Osteoblast (primary cell): ENCODE results near the gene PLEKHG4B. TPM values are rescaled to one million over a fixed set of nuclear protein-coding genes. Genes with fewer than 3 reads are reported as not detected.

Experiments used
- DNase-seq: peaks from one replicate; pipeline ENCODE4 v3.0.0; 2011; ENCODE audit warnings: low spot score, mixed read lengths; ENCODE audit not compliant: insufficient read length; ENCODE audit errors: missing footprints
- H2AFZ ChIP-seq: 2 replicates; pipeline ENCODE4 v1.6.0; 2011; ENCODE audit warnings: mild to moderate bottlenecking, low read length
- H3K27ac ChIP-seq: 2 replicates; pipeline ENCODE4 v1.5.1; 2011; ENCODE audit warnings: mild to moderate bottlenecking, low read depth, low read length, moderate library complexity
- H3K27me3 ChIP-seq: 2 replicates; pipeline ENCODE4 v1.6.0; 2012; ENCODE audit warnings: mild to moderate bottlenecking, control low read depth, inconsistent platforms, low read length, moderate library complexity; ENCODE audit not compliant: insufficient read depth
- H3K36me3 ChIP-seq: 2 replicates; pipeline ENCODE4 v1.5.1; 2011; ENCODE audit warnings: mild to moderate bottlenecking, low read length, control low read depth, moderate library complexity; ENCODE audit not compliant: insufficient read depth
- H3K4me1 ChIP-seq: 2 replicates; pipeline ENCODE4 v1.5.1; 2011; ENCODE audit warnings: mild to moderate bottlenecking, low read length, control low read depth, moderate library complexity; ENCODE audit not compliant: insufficient read depth
- H3K4me2 ChIP-seq: 2 replicates; pipeline ENCODE4 v1.6.0; 2011; ENCODE audit warnings: mild to moderate bottlenecking, low read length; ENCODE audit not compliant: insufficient read depth
- H3K4me3 ChIP-seq: fragments of 200-600 bp; sonication (generic); 3 replicates; pipeline ENCODE4 v1.5.1; 2012; ENCODE audit warnings: mild to moderate bottlenecking, low read length, inconsistent platforms; ENCODE audit not compliant: insufficient read depth
- H3K79me2 ChIP-seq: 2 replicates; pipeline ENCODE4 v1.6.0; 2012; ENCODE audit warnings: mild to moderate bottlenecking, low read length, control low read depth, inconsistent platforms; ENCODE audit not compliant: insufficient read depth
- H3K9me3 ChIP-seq: 2 replicates; pipeline ENCODE4 v1.5.1; 2011; ENCODE audit warnings: low read depth, low read length, control low read depth
- H4K20me1 ChIP-seq: 2 replicates; pipeline ENCODE4 v1.6.0; 2012; ENCODE audit warnings: mild to moderate bottlenecking, low read length, control low read depth; ENCODE audit not compliant: insufficient read depth
- total RNA-seq: library from RNA; depleted of rRNA; stranded (reverse); fragments of >200 nt; gene quantifications from 2 replicates; pipeline ENCODE4 v1.2.3, GENCODE V29; 2012
- TF ChIP-seq, protein P1 (sequence below): IDR thresholded peaks from 2 replicates; pipeline ENCODE4 v1.5.1; 2011; ENCODE audit warnings: mild to moderate bottlenecking, low read depth, low read length, moderate library complexity; ENCODE audit errors: extremely low read depth

The PLEKHG4B gene
- total RNA-seq, 1 donor = 0.36 TPM

DNA sequence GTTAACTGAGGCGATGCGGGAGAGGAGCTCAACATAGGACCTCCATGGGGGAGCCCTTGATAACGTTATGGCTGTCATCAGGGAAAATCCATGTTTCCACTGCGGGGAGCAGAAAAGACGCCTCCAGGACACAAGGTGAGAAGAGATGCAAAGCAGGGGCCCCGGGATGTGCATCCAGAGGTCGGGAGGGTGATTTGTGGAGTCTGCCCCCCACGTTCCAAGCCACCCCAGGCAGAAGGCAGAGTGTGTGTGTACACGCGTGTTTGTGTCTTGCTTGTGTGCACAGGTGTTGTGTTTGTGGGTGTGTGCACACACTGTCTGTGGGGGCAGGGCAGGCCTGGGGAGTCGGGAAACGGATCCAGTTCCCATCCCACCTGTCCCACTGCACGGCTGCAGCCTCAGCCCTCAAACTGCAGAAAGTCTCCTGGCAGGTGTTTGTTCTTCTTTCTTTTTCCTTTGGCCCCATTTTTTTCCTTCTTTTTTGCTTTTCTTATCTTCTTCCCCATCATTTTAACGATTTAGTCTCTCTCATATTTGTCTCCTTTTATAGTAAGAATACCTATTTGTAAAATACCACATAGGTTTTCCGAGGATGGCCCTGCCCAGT, 17.4 kb upstream of the PLEKHG4B start:
- no peaks in the 10 kb centered on the region for H4K20me1 ChIP-seq
- H3K27ac ChIP-seq = no peak overlapping the region
- no peaks in the 10 kb centered on the region for H3K36me3 ChIP-seq
- no peaks in the 10 kb centered on the region for H3K79me2 ChIP-seq
- peak; percentile 54 for DNase-seq
- peaks cover 52% of the 10 kb centered on the region for H3K27me3 ChIP-seq
- H3K4me2 ChIP-seq = no peak overlapping the region
- H3K4me3 ChIP-seq = no peak overlapping the region
- no peak overlapping the region for H2AFZ ChIP-seq
- H3K4me1 ChIP-seq = no peaks in the 10 kb centered on the region
- TF ChIP-seq, protein P1, sequence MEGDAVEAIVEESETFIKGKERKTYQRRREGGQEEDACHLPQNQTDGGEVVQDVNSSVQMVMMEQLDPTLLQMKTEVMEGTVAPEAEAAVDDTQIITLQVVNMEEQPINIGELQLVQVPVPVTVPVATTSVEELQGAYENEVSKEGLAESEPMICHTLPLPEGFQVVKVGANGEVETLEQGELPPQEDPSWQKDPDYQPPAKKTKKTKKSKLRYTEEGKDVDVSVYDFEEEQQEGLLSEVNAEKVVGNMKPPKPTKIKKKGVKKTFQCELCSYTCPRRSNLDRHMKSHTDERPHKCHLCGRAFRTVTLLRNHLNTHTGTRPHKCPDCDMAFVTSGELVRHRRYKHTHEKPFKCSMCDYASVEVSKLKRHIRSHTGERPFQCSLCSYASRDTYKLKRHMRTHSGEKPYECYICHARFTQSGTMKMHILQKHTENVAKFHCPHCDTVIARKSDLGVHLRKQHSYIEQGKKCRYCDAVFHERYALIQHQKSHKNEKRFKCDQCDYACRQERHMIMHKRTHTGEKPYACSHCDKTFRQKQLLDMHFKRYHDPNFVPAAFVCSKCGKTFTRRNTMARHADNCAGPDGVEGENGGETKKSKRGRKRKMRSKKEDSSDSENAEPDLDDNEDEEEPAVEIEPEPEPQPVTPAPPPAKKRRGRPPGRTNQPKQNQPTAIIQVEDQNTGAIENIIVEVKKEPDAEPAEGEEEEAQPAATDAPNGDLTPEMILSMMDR = no peak
- no peaks in the 10 kb centered on the region for H3K9me3 ChIP-seq

DNA sequence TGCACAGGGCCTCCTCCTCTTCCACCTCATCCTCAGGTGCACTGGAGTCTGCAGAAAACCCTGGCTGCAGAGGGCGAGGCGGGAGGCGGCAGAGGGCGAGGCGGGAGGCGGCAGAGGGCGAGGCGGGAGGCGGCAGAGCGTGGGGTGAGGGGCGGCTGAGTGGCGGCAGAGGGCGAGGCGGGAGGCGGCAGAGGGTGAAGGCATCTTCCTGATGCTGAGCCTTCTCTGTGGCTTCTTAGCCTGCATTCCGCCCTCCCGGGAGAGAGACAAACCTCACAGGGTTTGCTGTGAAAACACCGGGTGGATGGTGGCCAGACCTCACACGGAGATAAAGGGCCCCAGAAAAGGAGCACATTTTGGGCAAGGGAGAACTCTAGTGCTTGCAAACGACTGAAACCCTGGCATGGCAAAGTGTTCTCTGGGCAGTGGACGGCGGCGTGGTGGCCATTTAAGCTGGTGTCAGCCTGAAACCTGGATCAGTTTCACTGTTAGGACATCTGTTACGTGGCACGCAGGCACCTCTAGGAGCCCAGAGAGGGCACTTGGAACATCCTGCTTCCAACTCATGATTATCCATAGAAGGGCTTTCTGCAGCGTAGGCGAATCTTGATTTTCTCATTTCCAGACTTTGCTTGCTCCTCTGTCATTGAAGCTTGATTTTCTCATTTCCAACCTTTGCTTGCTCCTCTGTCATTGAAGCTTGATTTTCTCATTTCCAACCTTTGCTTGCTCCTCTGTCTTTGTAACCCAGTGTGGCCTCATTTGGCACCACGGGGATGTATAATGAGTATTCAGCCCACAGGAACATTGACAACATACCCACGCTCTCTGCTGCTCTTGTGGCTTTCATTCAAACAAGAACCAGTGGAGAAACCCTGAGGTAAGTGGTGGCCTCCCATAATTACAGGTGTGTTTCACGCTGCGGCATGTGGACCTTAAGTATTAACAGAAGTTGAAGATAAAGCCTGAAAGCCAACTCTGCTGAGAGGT, 16.3 kb upstream of the PLEKHG4B start:
- no peak overlapping the region for H2AFZ ChIP-seq

GRCh38 chr5:76358-77169, 15.4 kb upstream of the PLEKHG4B start:
- H3K79me2 ChIP-seq = no peaks in the 10 kb centered on the region
- no peaks in the 10 kb centered on the region for H3K4me1 ChIP-seq
- DNase-seq = peak; percentile 79
- no peaks in the 10 kb centered on the region for H4K20me1 ChIP-seq
- H3K27me3 ChIP-seq = peaks cover 51% of the 10 kb centered on the region
- TF ChIP-seq, protein P1 = no peak
- no peaks in the 10 kb centered on the region for H3K36me3 ChIP-seq
- no peak overlapping the region for H2AFZ ChIP-seq
- no peaks in the 10 kb centered on the region for H3K9me3 ChIP-seq
- H3K27ac ChIP-seq = no peak overlapping the region
- no peak overlapping the region for H3K4me2 ChIP-seq
- no peak overlapping the region for H3K4me3 ChIP-seq

More for the DNA sequence above, 16.3 kb upstream of the PLEKHG4B start:
- H3K4me3 ChIP-seq = no peak overlapping the region
- DNase-seq = peak; percentile 68
- H3K79me2 ChIP-seq = no peaks in the 10 kb centered on the region
- H3K4me2 ChIP-seq = no peak overlapping the region
- no peaks in the 10 kb centered on the region for H3K4me1 ChIP-seq
- no peaks in the 10 kb centered on the region for H3K9me3 ChIP-seq
- peaks cover 53% of the 10 kb centered on the region for H3K27me3 ChIP-seq
- no peaks in the 10 kb centered on the region for H4K20me1 ChIP-seq
- no peak overlapping the region for H3K27ac ChIP-seq
- TF ChIP-seq, protein P1 = no peak
- H3K36me3 ChIP-seq = no peaks in the 10 kb centered on the region
